Mucosa of gallbladder (tissue), 1 donor: Measurements from ENCODE around the gene GPR65. TPM values are rescaled to one million over a fixed set of nuclear protein-coding genes. Genes with fewer than 3 reads are reported as not detected.

Experiments used
- DNase-seq: peaks from one replicate; pipeline ENCODE4 v3.0.0-alpha.2; 2020; ENCODE audit warnings: low spot score
- total RNA-seq: library from RNA; stranded (reverse); gene quantifications from one replicate; pipeline ENCODE4 v1.2.1, GENCODE V29; 2021
- donor health status: DM: no; HTN: no; CAD: no.

GPR65 gene
- total RNA-seq, 1 donor from 2014 or later = 3.0 TPM

GRCh38 chr14:88037325-88037724 lies 32.4 kb downstream of the GPR65 start:
- no peak for DNase-seq

GRCh38 chr14:88039197-88039596 lies 34.3 kb downstream of the GPR65 start:
- no peak for DNase-seq

- no peak for DNase-seq
These were observed 35.2 kb downstream of the GPR65 start for GRCh38 chr14:88040146-88040545.

- no peak for DNase-seq
These were observed 38.9 kb downstream of the GPR65 start for GRCh38 chr14:88043529-88044443.

- DNase-seq = no peak
These were observed 39.5 kb downstream of the GPR65 start for GRCh38 chr14:88044444-88044758.

GRCh38 chr14:88044776-88045446 lies 40.0 kb downstream of the GPR65 start:
- DNase-seq = no peak

- DNase-seq = no peak
These were observed 40.8 kb downstream of the GPR65 start for GRCh38 chr14:88045705-88046104.

GRCh38 chr14:88048351-88048750 lies 43.4 kb downstream of the GPR65 start:
- DNase-seq = no peak

- no peak for DNase-seq
These were observed 44.3 kb downstream of the GPR65 start for GRCh38 chr14:88049266-88049665.

GRCh38 chr14:88049936-88050335 lies 45.0 kb downstream of the GPR65 start:
- DNase-seq = no peak

- DNase-seq = no peak
These were observed 55.6 kb downstream of the GPR65 start for GRCh38 chr14:88060576-88060975.

GRCh38 chr14:88063811-88064210 lies 58.9 kb downstream of the GPR65 start:
- DNase-seq = no peak

Other genes with a start within 250 kb of the GPR65 start
- gene GALC, start 12.0 kb upstream of the GPR65 start, total RNA-seq = 31.3 TPM